Gastroesophageal sphincter (tissue), 4 donors: ENCODE data around the gene ENOX1. TPM values are rescaled to one million over a fixed set of nuclear protein-coding genes. Genes with fewer than 3 reads are reported as not detected.

Experiments
- ATAC-seq: fragments of 150-250 bp; one replicate; pipeline ENCODE4 v1.9.1; 2016; ENCODE audit warnings: mild to moderate bottlenecking, moderate library complexity
- H3K27ac ChIP-seq, 4 donors: fragments of 200-600 bp; sonication (generic) in 3 of 4; 1 replicate in 3 of 4; 2 replicates in 1 of 4; pipeline ENCODE4 v1.5.1; 2016 to 2019
- H3K27me3 ChIP-seq: fragments of 200-600 bp; sonication (generic); one replicate; pipeline ENCODE4 v1.5.1; 2019
- H3K36me3 ChIP-seq, 2 donors: fragments of 200-600 bp; sonication (generic); one replicate each; pipeline ENCODE4 v1.5.1; 2019; ENCODE audit warnings: control low read depth in 1 of 2
- H3K4me1 ChIP-seq, 3 donors: fragments of 200-600 bp; sonication (generic); 1 replicate in 2 of 3; 2 replicates in 1 of 3; pipeline ENCODE4 v1.5.1; 2016 to 2019; ENCODE audit warnings: control low read depth in 2 of 3
- H3K4me3 ChIP-seq, 2 donors: fragments of 200-600 bp; sonication (generic); one replicate each; pipeline ENCODE4 v1.5.1; 2019; ENCODE audit warnings: mild to moderate bottlenecking in 1 of 2, moderate library complexity in 1 of 2
- H3K9me3 ChIP-seq, 3 donors: fragments of 200-600 bp; sonication (generic); one replicate each; pipeline ENCODE4 v1.5.1; 2017 to 2019; ENCODE audit warnings: control low read depth in 2 of 3
- CTCF ChIP-seq, 4 experiments: fragments of 200-600 bp in 2 of 4; fragments of 450-650 bp in 2 of 4; sonication (generic) in 1 of 4; IDR thresholded peaks; one replicate each; pipeline ENCODE4 v1.5.1; 2017 to 2019; ENCODE audit warnings: antibody characterized with exemption in 4 of 4, mild to moderate bottlenecking in 2 of 4, moderate library complexity in 2 of 4
- EP300 ChIP-seq: sonication (generic); formaldehyde crosslinking; IDR thresholded peaks from one replicate; pipeline ENCODE4 v1.6.1; 2017; ENCODE audit warnings: antibody characterized with exemption, mild to moderate bottlenecking
- POLR2A ChIP-seq, 2 donors: fragments of 450-650 bp; IDR thresholded peaks; one replicate each; pipeline ENCODE4 v1.6.1; 2017; ENCODE audit warnings: antibody characterized with exemption in 2 of 2, mild to moderate bottlenecking in 2 of 2, moderate library complexity in 1 of 2
- POLR2AphosphoS5 ChIP-seq: sonication (generic); formaldehyde crosslinking; IDR thresholded peaks from one replicate; pipeline ENCODE4 v1.6.1; 2017; ENCODE audit warnings: antibody characterized with exemption
- WGBS, 2 donors: methylation state at CpG; one replicate each; pipeline ENCODE4 v1.1.5; 2018; ENCODE audit warnings: low coverage in 1 of 2; 5-methylcytosine and 5-hydroxymethylcytosine counted together
- total RNA-seq, 4 donors: library from RNA; depleted of rRNA; stranded (reverse); fragments of >200 nt; gene quantifications; one replicate each; pipeline ENCODE4 v1.1.0, GENCODE V29; 2016

ENOX1 gene
- total RNA-seq, 4 donors from 2014 or later: 1.8 to 11.6 (median 9.4) TPM

DNA sequence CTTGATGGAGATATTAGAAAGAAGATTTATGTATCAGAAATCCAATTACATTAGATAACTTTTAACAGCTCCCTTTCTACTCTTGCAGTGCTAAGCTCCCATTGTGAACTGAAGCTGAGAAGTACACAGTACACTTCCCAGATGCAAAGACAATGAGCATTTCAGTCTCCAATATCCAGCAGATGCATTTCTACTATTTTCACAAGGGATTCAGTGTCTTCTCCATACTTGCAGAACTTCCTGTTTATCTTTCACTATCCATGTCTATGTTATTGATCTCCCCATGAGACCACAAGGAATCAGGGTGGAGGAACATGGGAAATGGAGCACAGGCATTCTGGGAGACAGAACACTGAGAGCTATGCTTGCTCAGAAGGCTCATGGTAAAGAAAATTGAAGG, 207.5 kb downstream of the ENOX1 start:
- Histone ChIP-seq H3K36me3 (no peaks in the 10 kb centered on the region), H3K4me1 (peaks cover 0 to 6% (median 0%) of the 10 kb centered on the region in 3 donors), H3K9me3 (no peaks in the 10 kb centered on the region), H3K4me3 (no peak overlapping the region), H3K27me3 (no peaks in the 10 kb centered on the region), H3K27ac (no peak overlapping the region)
- TF ChIP-seq POLR2AphosphoS5 (no peak), EP300 (no peak), POLR2A (IDR thresholded peaks at IDR 0.05) (no peak), CTCF (IDR thresholded peaks at IDR 0.05) (no peak)
- no peak for ATAC-seq

DNA sequence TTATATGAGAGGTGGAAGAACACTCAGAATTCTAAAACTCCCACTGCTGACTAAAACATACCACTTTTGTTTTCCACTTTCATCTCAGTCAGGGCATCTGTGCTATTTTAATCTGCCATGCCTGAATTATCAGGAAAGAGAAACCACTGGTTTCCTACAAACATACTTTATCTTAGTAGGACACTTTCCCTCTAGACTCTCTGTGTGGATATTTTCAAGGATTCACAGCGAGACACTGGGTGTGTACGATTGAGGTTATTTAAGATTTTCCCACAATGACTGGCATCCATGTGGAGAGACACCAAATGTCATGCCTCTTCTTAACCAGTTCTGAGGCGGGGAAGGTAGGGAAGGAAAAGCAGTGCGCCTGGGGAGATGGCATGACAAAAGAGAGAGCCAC, 212.2 kb downstream of the ENOX1 start:
- Histone ChIP-seq H3K4me3 (no peak overlapping the region), H3K27ac (no peak overlapping the region), H3K36me3 (no peaks in the 10 kb centered on the region), H3K9me3 (no peaks in the 10 kb centered on the region), H3K27me3 (no peaks in the 10 kb centered on the region), H3K4me1 (peaks cover 0 to 34% (median 6%) of the 10 kb centered on the region in 3 donors)
- no peak for ATAC-seq
- no peak for TF ChIP-seq POLR2A (IDR thresholded peaks at IDR 0.05)
- WGBS, 2 donors: 66 to 75% methylated on average over 4 of the region's 4 CpGs

GRCh38 chr13:43573802-43574514, 212.8 kb downstream of the ENOX1 start:
- Histone ChIP-seq H3K36me3 (no peaks in the 10 kb centered on the region), H3K27me3 (no peaks in the 10 kb centered on the region), H3K27ac (peak overlapping the region in 1 of 4 donors; percentile 32), H3K9me3 (no peaks in the 10 kb centered on the region), H3K4me3 (no peak overlapping the region), H3K4me1 (peaks cover 2 to 40% (median 9%) of the 10 kb centered on the region in 3 donors)
- ATAC-seq: no peak
- WGBS, 2 donors: 64 to 87% methylated on average over 6 of the region's 6 CpGs
- TF ChIP-seq CTCF (IDR thresholded peaks at IDR 0.05): no peak
- no peak for TF ChIP-seq POLR2AphosphoS5
- TF ChIP-seq EP300: no peak
- TF ChIP-seq POLR2A (IDR thresholded peaks at IDR 0.05): no peak

DNA sequence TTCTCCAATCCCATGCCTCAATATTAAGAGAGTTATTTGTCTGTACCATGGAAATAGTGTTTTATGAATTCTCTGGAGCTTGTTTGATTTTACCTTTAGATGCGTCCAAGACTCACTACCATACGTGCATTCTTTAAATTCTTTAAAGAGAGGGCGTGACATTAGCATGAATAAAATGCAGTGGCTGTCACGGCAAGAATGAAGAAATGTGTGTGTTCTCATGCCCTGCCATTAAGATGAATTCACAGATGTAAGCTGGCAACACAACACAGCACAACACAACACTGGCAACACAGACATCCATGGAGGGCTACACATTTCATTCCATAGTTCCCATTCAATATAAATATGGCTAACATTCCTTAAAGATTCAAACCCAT, 213.4 kb downstream of the ENOX1 start:
- Histone ChIP-seq H3K36me3 (no peaks in the 10 kb centered on the region), H3K9me3 (no peaks in the 10 kb centered on the region), H3K4me1 (peaks cover 3 to 46% (median 12%) of the 10 kb centered on the region in 3 donors), H3K27me3 (no peaks in the 10 kb centered on the region), H3K4me3 (no peak overlapping the region), H3K27ac (peak overlapping the region in 2 of 4 donors; percentile 22 to 32)
- 39 to 55% methylated on average over 3 to 4 of the region's 4 CpGs for WGBS, 2 donors
- ATAC-seq: no peak
- TF ChIP-seq EP300 (no peak), POLR2A (IDR thresholded peaks at IDR 0.05) (no peak), CTCF (IDR thresholded peaks at IDR 0.05) (no peak), POLR2AphosphoS5 (no peak)

DNA sequence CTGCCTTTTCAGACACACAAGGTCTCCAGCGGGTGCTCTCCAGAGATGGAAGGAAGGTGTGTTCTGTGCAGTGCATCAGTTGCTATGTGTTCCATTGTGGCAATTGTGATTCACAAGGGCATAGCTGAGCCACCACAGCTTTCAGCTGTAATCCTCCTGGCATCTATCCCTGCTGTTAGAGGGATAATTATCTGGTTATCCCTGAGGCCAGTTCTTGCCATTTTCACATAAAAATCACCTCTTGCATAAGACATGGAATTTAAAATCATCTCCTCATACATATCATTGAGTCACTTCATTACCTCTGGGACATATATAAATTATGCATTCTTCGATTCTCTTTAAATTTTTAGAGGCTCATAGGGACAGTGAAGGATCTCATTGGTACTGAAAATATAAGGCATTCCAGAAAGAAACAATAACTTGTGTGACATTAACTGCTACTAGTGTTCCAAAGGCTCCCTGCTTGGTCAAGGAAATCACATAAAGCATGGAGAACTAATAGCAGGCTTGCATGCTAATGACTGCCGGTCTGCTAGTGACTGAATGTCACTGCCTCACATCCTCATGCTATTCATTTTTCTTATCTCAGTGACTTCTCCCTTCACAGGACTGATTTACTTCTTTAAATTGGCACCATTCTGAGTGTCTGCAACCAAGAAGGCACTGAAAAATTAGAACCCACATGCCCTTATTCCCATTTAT, 214.0 kb downstream of the ENOX1 start:
- Histone ChIP-seq H3K9me3 (no peaks in the 10 kb centered on the region), H3K27me3 (no peaks in the 10 kb centered on the region), H3K4me3 (no peak overlapping the region), H3K36me3 (no peaks in the 10 kb centered on the region), H3K27ac (peak overlapping the region in 2 of 4 donors; percentile 22 to 32), H3K4me1 (peaks cover 3 to 52% (median 12%) of the 10 kb centered on the region in 3 donors)
- no peak for ATAC-seq
- WGBS, 2 donors: 77 to 90% methylated on average over 3 of the region's 3 CpGs
- TF ChIP-seq POLR2AphosphoS5 (no peak), EP300 (no peak)

- ATAC-seq: peak; percentile 46
- H3K9me3 ChIP-seq: no peaks in the 10 kb centered on the region
- no peaks in the 10 kb centered on the region for H3K27me3 ChIP-seq
- 0 to 16% methylated on average over 2 of the region's 2 CpGs for WGBS, 2 donors
- peak overlapping the region; percentile 69 to 74 (median 70) for H3K27ac ChIP-seq
- TF ChIP-seq POLR2A (IDR thresholded peaks at IDR 0.05): no peak
- no peak for TF ChIP-seq POLR2AphosphoS5
- TF ChIP-seq EP300: no peak
- no peak for TF ChIP-seq CTCF (IDR thresholded peaks at IDR 0.05)
- H3K4me3 ChIP-seq: no peak overlapping the region
- no peaks in the 10 kb centered on the region for H3K36me3 ChIP-seq
- H3K4me1 ChIP-seq: peaks cover 12 to 81% (median 13%) of the 10 kb centered on the region in 3 donors
These were observed 217.1 kb downstream of the ENOX1 start for GRCh38 chr13:43569658-43570057.
